ENCODE data around the gene MGAT2.
A peak's percentile ranks its signal among the peaks of the same experiment; 100 is the strongest.
"Not testable (repeated sequence)": the region's sequence is repeated elsewhere in the genome, so short reads cannot be mapped to it uniquely, and the experiment has no call there.

Gene MGAT2

DNA sequence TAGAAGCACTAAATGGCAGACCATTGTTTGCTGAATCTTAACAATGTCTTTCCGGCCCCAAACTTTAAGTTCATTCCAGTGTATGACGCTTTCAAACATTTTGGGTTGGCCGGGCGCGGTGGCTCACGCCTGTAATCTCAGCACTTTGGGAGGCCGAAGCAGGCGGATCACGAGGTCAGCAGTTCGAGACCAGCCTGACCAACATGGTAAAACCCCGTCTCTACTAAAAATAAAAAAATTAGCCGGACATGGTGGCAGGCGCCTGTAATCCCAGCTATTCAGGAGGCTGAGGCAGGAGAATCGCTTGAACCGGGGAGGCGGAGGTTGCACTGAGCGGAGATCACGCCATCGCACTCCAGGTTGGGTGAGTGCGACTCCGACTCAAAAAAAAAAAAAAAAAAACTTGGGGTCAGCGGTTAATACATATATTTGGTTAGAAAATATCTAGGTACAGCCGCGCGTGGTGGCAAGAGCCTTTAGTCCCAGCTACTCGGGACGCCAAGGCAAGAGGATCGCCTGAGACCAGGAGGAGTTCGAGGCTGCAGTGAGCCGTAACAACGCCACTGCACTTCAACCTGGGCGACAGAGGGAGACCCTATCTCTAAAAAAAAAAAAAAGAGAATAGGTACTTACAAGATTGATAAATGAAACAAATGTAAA lies 35.5 kb upstream of the MGAT2 start:
- H3K14ac ChIP-seq (ENCODE audit: low read length); H3K4me1 ChIP-seq (ENCODE audit: control insufficient read depth in 1 of 2, insufficient read depth in 2 of 2, low read length in 2 of 2); H2AFZ ChIP-seq (ENCODE audit: insufficient read depth, low read length, poor library complexity); H2BK12ac ChIP-seq (ENCODE audit: low read length); H3K23ac ChIP-seq (ENCODE audit: low read length); H2AK5ac ChIP-seq (ENCODE audit: low read length); H3K9me3 ChIP-seq (ENCODE audit: insufficient read depth, low read depth, low read length); H3K79me1 ChIP-seq (ENCODE audit: low read length); H4K91ac ChIP-seq (ENCODE audit: low read depth, low read length); H3K18ac ChIP-seq (ENCODE audit: low read length); H3K27me3 ChIP-seq (ENCODE audit: insufficient read depth, low read length); H2BK5ac ChIP-seq (ENCODE audit: low read depth, low read length, poor library complexity); H3K27ac ChIP-seq (ENCODE audit: low read depth, low read length): not testable (repeated sequence)
- Histone ChIP-seq H4K12ac (ENCODE audit: low read depth, low read length) (peak overlapping the region; percentile 36), H3K79me2 (ENCODE audit: control insufficient read depth, insufficient read depth, low read length, poor library complexity) (peaks cover 16% of the 10 kb centered on the region), H3K9ac (ENCODE audit: low read length) (peak overlapping the region; percentile 71), H4K8ac (ENCODE audit: low read depth, low read length) (peak overlapping the region; percentile 77), H3K36me3 (ENCODE audit: control insufficient read depth in 1 of 2, insufficient read depth in 2 of 2, low read length in 2 of 2) (peaks cover 14 to 17% of the 10 kb centered on the region in 2 experiments), H3K4ac (ENCODE audit: low read depth, low read length) (peak overlapping the region; percentile 100), H3K4me3 (ENCODE audit: low read depth, low read length) (peak overlapping the region; percentile 78), H2BK120ac (ENCODE audit: insufficient read depth, low read length, poor library complexity) (peak overlapping the region; percentile 56), H3K4me2 (ENCODE audit: low read length) (peak overlapping the region; percentile 56)
- peak in 1 of 2 donors; percentile 24 for DNase-seq
- WGBS (ENCODE audit: extremely low coverage, insufficient coverage, insufficient read length) = no CpG with 5 or more reads among the region's 32 CpGs

DNA sequence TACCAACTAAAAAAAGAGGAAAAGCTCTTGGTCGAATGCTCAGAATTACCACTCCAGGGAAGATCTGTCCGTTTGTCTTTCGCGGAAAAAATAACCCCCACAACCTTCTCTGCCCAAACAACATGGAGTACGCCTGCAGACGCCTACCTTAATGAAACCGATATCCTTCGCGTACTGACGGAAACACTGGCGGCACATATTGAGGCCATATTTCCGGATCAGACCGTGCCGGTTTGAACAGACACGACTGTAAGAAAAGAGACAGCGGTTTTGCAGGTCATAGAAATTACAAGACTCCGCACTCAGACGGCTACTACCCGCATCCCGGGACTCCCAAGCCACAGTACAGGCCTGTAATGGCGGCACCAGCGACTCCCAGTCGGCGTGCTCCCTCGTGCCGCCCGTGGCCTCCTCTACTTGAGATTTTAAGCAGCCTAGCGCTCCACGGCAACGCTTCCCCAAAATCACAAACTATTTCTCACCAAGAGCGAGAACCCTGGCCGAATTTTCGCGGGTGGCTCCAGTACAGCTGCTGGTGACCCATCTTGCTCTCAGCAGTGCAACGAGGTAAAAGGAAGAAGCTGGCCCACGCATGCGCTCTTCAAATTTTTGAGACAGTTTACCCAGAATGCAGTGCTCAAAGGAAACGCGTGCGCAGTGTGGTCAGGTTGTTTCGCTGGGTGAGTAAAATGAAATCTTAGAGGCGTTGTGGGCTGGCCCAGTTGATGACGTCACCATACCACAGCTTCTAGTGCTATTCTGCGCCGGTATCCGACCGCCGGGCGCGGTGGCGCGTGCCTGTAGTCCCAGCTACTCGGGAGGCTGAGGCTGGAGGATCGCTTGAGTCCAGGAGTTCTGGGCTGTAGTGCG lies 34.6 kb upstream of the MGAT2 start, which contains the start of gene RPS29:
RPS29 (minus strand) TSS at position 578 of the 870 bp plus-strand sequence; CDS start at position 544, 34 bp downstream.
- peak within 1 kb of the TSS; percentile 56 for H3K4me2 ChIP-seq (ENCODE audit: low read length)
- H3K23ac ChIP-seq (ENCODE audit: low read length) = peak within 1 kb of the TSS; percentile 85
- H3K18ac ChIP-seq (ENCODE audit: low read length) = peak within 1 kb of the TSS; percentile 87
- no peaks in the 10 kb centered on the region for H3K9me3 ChIP-seq (ENCODE audit: insufficient read depth, low read depth, low read length)
- peak within 1 kb of the TSS; percentile 76 for H4K12ac ChIP-seq (ENCODE audit: low read depth, low read length)
- H3K79me1 ChIP-seq (ENCODE audit: low read length) = peaks cover 7% of the 10 kb centered on the region
- peak within 1 kb of the TSS; percentile 89 for H2BK5ac ChIP-seq (ENCODE audit: low read depth, low read length, poor library complexity)
- peak within 1 kb of the TSS; percentile 30 for H2AFZ ChIP-seq (ENCODE audit: insufficient read depth, low read length, poor library complexity)
- H3K27ac ChIP-seq (ENCODE audit: low read depth, low read length) = peak within 1 kb of the TSS; percentile 76
- H3K4me3 ChIP-seq (ENCODE audit: low read depth, low read length) = peak within 1 kb of the TSS; percentile 98
- H3K9ac ChIP-seq (ENCODE audit: low read length) = peak within 1 kb of the TSS; percentile 100
- H3K4me1 ChIP-seq (ENCODE audit: control insufficient read depth in 1 of 2, insufficient read depth in 2 of 2, low read length in 2 of 2) = peaks cover 0 to 7% of the 10 kb centered on the region in 2 experiments
- peak within 1 kb of the TSS; percentile 87 for H2BK120ac ChIP-seq (ENCODE audit: insufficient read depth, low read length, poor library complexity)
- no peaks in the 10 kb centered on the region for H3K27me3 ChIP-seq (ENCODE audit: insufficient read depth, low read length)
- H4K91ac ChIP-seq (ENCODE audit: low read depth, low read length) = peak within 1 kb of the TSS; percentile 92
- H2BK12ac ChIP-seq (ENCODE audit: low read length) = no peak within 1 kb of the TSS
- DNase-seq = peak; percentile 100
- peaks cover 14 to 17% of the 10 kb centered on the region in 2 experiments for H3K36me3 ChIP-seq (ENCODE audit: control insufficient read depth in 1 of 2, insufficient read depth in 2 of 2, low read length in 2 of 2)
- peaks cover 16% of the 10 kb centered on the region for H3K79me2 ChIP-seq (ENCODE audit: control insufficient read depth, insufficient read depth, low read length, poor library complexity)
- H4K8ac ChIP-seq (ENCODE audit: low read depth, low read length) = peak within 1 kb of the TSS; percentile 89
- peak within 1 kb of the TSS; percentile 100 for H3K4ac ChIP-seq (ENCODE audit: low read depth, low read length)
- WGBS (ENCODE audit: extremely low coverage, insufficient coverage, insufficient read length) = no CpG with 5 or more reads among the region's 55 CpGs
- H3K14ac ChIP-seq (ENCODE audit: low read length) = peak within 1 kb of the TSS; percentile 86
- peak within 1 kb of the TSS; percentile 67 for H2AK5ac ChIP-seq (ENCODE audit: low read length)

DNA sequence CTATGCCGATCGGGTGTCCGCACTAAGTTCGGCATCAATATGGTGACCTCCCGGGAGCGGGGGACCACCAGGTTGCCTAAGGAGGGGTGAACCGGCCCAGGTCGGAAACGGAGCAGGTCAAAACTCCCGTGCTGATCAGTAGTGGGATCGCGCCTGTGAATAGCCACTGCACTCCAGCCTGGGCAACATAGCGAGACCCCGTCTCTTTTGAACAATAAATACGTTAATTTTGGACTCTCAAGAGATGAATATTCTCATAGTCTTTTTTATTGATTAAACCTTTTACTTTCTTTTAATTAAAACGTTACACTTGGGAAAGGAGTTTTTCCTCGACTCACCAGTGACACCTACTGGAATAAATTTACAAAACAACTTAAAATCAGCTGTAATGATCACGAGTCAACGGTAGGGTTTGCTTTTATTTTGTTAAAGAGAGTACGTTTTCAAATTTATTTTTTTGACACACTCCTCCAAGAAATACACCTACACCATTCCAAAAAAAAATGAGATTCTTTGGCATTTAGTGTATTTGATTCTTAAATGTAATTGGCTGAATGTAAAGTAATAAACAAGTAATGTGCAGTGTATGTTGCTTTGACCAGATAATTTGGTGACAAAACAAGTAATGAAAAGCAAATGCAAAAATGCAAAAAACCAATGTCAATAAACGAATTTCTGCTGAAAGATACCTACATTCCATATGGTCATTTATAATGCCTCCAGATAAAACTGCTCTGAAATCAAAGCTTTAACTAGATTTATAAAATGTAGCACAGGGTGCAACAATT lies 33.7 kb upstream of the MGAT2 start:
- peaks cover 14 to 17% of the 10 kb centered on the region in 2 experiments for H3K36me3 ChIP-seq (ENCODE audit: control insufficient read depth in 1 of 2, insufficient read depth in 2 of 2, low read length in 2 of 2)
- H2AK5ac ChIP-seq (ENCODE audit: low read length) = no peak overlapping the region
- no peak overlapping the region for H2BK120ac ChIP-seq (ENCODE audit: insufficient read depth, low read length, poor library complexity)
- no peak overlapping the region for H2BK12ac ChIP-seq (ENCODE audit: low read length)
- DNase-seq = peak; percentile 25 to 96
- H4K91ac ChIP-seq (ENCODE audit: low read depth, low read length) = no peak overlapping the region
- no peak overlapping the region for H3K4me2 ChIP-seq (ENCODE audit: low read length)
- no peak overlapping the region for H3K23ac ChIP-seq (ENCODE audit: low read length)
- peaks cover 7% of the 10 kb centered on the region for H3K79me1 ChIP-seq (ENCODE audit: low read length)
- no peak overlapping the region for H3K4ac ChIP-seq (ENCODE audit: low read depth, low read length)
- H3K27ac ChIP-seq (ENCODE audit: low read depth, low read length) = no peak overlapping the region
- peaks cover 16% of the 10 kb centered on the region for H3K79me2 ChIP-seq (ENCODE audit: control insufficient read depth, insufficient read depth, low read length, poor library complexity)
- H4K8ac ChIP-seq (ENCODE audit: low read depth, low read length) = no peak overlapping the region
- H4K12ac ChIP-seq (ENCODE audit: low read depth, low read length) = no peak overlapping the region
- H3K18ac ChIP-seq (ENCODE audit: low read length) = no peak overlapping the region
- no peak overlapping the region for H3K14ac ChIP-seq (ENCODE audit: low read length)
- no peaks in the 10 kb centered on the region for H3K9me3 ChIP-seq (ENCODE audit: insufficient read depth, low read depth, low read length)
- H2AFZ ChIP-seq (ENCODE audit: insufficient read depth, low read length, poor library complexity) = no peak overlapping the region
- no CpG with 5 or more reads among the region's 21 CpGs for WGBS (ENCODE audit: extremely low coverage, insufficient coverage, insufficient read length)
- H2BK5ac ChIP-seq (ENCODE audit: low read depth, low read length, poor library complexity) = no peak overlapping the region
- H3K4me1 ChIP-seq (ENCODE audit: control insufficient read depth in 1 of 2, insufficient read depth in 2 of 2, low read length in 2 of 2) = peaks cover 0 to 7% of the 10 kb centered on the region in 2 experiments
- H3K4me3 ChIP-seq (ENCODE audit: low read depth, low read length) = no peak overlapping the region
- H3K9ac ChIP-seq (ENCODE audit: low read length) = no peak overlapping the region
- H3K27me3 ChIP-seq (ENCODE audit: insufficient read depth, low read length) = no peaks in the 10 kb centered on the region

DNA sequence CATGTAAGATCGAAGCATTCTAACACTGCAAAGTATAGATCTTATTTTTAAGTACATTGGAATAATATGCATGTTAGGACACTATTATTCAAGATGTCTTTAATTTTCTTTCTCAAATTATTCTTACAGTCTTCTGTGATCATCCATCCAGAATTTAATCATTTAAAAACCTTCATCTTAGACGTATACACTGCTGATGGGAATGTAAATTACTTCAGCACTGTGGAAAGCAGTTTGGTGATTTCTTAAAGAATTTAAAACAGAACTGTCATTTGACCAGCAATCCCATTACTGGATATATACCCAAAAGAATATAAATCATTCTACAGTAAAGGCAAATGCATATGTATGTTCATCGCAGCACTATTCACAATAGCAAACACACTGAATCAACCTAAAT lies 31.2 kb upstream of the MGAT2 start:
- Histone ChIP-seq H4K8ac (ENCODE audit: low read depth, low read length) (no peak overlapping the region), H3K4ac (ENCODE audit: low read depth, low read length) (no peak overlapping the region), H3K14ac (ENCODE audit: low read length) (no peak overlapping the region), H2BK5ac (ENCODE audit: low read depth, low read length, poor library complexity) (no peak overlapping the region), H2AFZ (ENCODE audit: insufficient read depth, low read length, poor library complexity) (no peak overlapping the region), H4K12ac (ENCODE audit: low read depth, low read length) (no peak overlapping the region), H2AK5ac (ENCODE audit: low read length) (no peak overlapping the region), H3K4me1 (ENCODE audit: control insufficient read depth in 1 of 2, insufficient read depth in 2 of 2, low read length in 2 of 2) (peaks cover 0 to 2% of the 10 kb centered on the region in 2 experiments), H3K9me3 (ENCODE audit: insufficient read depth, low read depth, low read length) (no peaks in the 10 kb centered on the region), H3K18ac (ENCODE audit: low read length) (no peak overlapping the region), H2BK120ac (ENCODE audit: insufficient read depth, low read length, poor library complexity) (no peak overlapping the region), H3K4me2 (ENCODE audit: low read length) (no peak overlapping the region), H3K79me1 (ENCODE audit: low read length) (peaks cover 7% of the 10 kb centered on the region), H3K23ac (ENCODE audit: low read length) (no peak overlapping the region), H3K27ac (ENCODE audit: low read depth, low read length) (no peak overlapping the region), H2BK12ac (ENCODE audit: low read length) (no peak overlapping the region), H4K91ac (ENCODE audit: low read depth, low read length) (no peak overlapping the region), H3K79me2 (ENCODE audit: control insufficient read depth, insufficient read depth, low read length, poor library complexity) (peaks cover 11% of the 10 kb centered on the region), H3K36me3 (ENCODE audit: control insufficient read depth in 1 of 2, insufficient read depth in 2 of 2, low read length in 2 of 2) (peaks cover 1 to 2% of the 10 kb centered on the region in 2 experiments), H3K27me3 (ENCODE audit: insufficient read depth, low read length) (no peaks in the 10 kb centered on the region), H3K9ac (ENCODE audit: low read length) (no peak overlapping the region), H3K4me3 (ENCODE audit: low read depth, low read length) (no peak overlapping the region)
- no peak for DNase-seq
- no CpG with 5 or more reads among the region's 3 CpGs for WGBS (ENCODE audit: extremely low coverage, insufficient coverage, insufficient read length)
